HL-60/S4 treated with retinoic acid at 250 ng/mL for 4 days and 3 days (cell line): ENCODE measurements around the gene RIN1.
"Not testable (repeated sequence)": the region's sequence is repeated elsewhere in the genome, so short reads cannot be mapped to it uniquely, and the experiment has no call there.

ENCODE experiments used
- in situ Hi-C: fragments of 300-500 bp; cut with MboI; formaldehyde crosslinking; loops from 2 replicates; pipeline ENCODE4 v1.7.0; 2022; ENCODE audit warnings: low sequenced_read_pairs

Gene RIN1

GRCh38 chr11:66336234-66337102, at the start of gene RIN1:
RIN1 (minus strand) TSS chr11:66336434; CDS start chr11:66336402, 32 bp downstream.
- in situ Hi-C loops: no loop called here

GRCh38 chr11:66384316-66384715, 48.1 kb upstream of the RIN1 start:
- in situ Hi-C loops: not testable (repeated sequence)

GRCh38 chr11:66380264-66380663, 44.0 kb upstream of the RIN1 start:
- in situ Hi-C loops: not testable (repeated sequence)

- in situ Hi-C loops: not testable (repeated sequence)
Observed at GRCh38 chr11:66373690-66374287, 37.6 kb upstream of the RIN1 start.

GRCh38 chr11:66373265-66373664, 37.0 kb upstream of the RIN1 start:
- in situ Hi-C loops: no loop called here

- in situ Hi-C loops: no loop called here
Observed at GRCh38 chr11:66371627-66372415, 35.6 kb upstream of the RIN1 start, which contains the start of gene SLC29A2. SLC29A2 (minus strand) TSS chr11:66371760; CDS start chr11:66371591, 169 bp downstream.

- in situ Hi-C loops: no loop called here
Observed at GRCh38 chr11:66369073-66369894, 33.0 kb upstream of the RIN1 start.

GRCh38 chr11:66368484-66368883, 32.2 kb upstream of the RIN1 start:
- in situ Hi-C loops: no loop called here

GRCh38 chr11:66367561-66368312, 31.5 kb upstream of the RIN1 start:
- in situ Hi-C loops: no loop called here

GRCh38 chr11:66366844-66367477, 30.7 kb upstream of the RIN1 start:
- in situ Hi-C loops: no loop called here

GRCh38 chr11:66365711-66366619, 29.7 kb upstream of the RIN1 start:
- in situ Hi-C loops: no loop called here

- in situ Hi-C loops: no loop called here
Observed at GRCh38 chr11:66365166-66365565, 28.9 kb upstream of the RIN1 start.

- in situ Hi-C loops: no loop called here
Observed at GRCh38 chr11:66363805-66364535, 27.7 kb upstream of the RIN1 start.

- in situ Hi-C loops: no loop called here
Observed at GRCh38 chr11:66363187-66363601, 27.0 kb upstream of the RIN1 start.

GRCh38 chr11:66362481-66363147, 26.4 kb upstream of the RIN1 start:
- in situ Hi-C loops: no loop called here

GRCh38 chr11:66361502-66361941, 25.3 kb upstream of the RIN1 start:
- in situ Hi-C loops: no loop called here
